ENCODE measurements around the gene RPTOR.

RPTOR gene

GRCh38 chr17:81002409-81003361 lies 458.0 kb downstream of the RPTOR start:
- Histone ChIP-seq H3K36me3 (ENCODE audit: control insufficient read depth, insufficient read depth, low read length) (no peaks in the 10 kb centered on the region), H3K9ac (ENCODE audit: low read length) (peak overlapping the region; percentile 4), H3K4me3 (ENCODE audit: low read length) (no peak overlapping the region), H3K9me3 (ENCODE audit: control insufficient read depth, low read length) (no peaks in the 10 kb centered on the region), H3K4me1 (ENCODE audit: control insufficient read depth, insufficient read depth, low read length) (peaks cover 30% of the 10 kb centered on the region), H3K27me3 (ENCODE audit: control insufficient read depth, insufficient read depth, low read length) (peaks cover 17% of the 10 kb centered on the region)

- Histone ChIP-seq H3K9ac (ENCODE audit: low read length) (no peak overlapping the region), H3K4me1 (ENCODE audit: control insufficient read depth, insufficient read depth, low read length) (peaks cover 30% of the 10 kb centered on the region), H3K27me3 (ENCODE audit: control insufficient read depth, insufficient read depth, low read length) (peaks cover 17% of the 10 kb centered on the region), H3K4me3 (ENCODE audit: low read length) (no peak overlapping the region), H3K9me3 (ENCODE audit: control insufficient read depth, low read length) (no peaks in the 10 kb centered on the region), H3K36me3 (ENCODE audit: control insufficient read depth, insufficient read depth, low read length) (no peaks in the 10 kb centered on the region)
These were observed 459.3 kb downstream of the RPTOR start for GRCh38 chr17:81003711-81004475.

GRCh38 chr17:81006891-81007290 lies 462.3 kb downstream of the RPTOR start:
- no peaks in the 10 kb centered on the region for H3K36me3 ChIP-seq (ENCODE audit: control insufficient read depth, insufficient read depth, low read length)
- peaks cover 17% of the 10 kb centered on the region for H3K27me3 ChIP-seq (ENCODE audit: control insufficient read depth, insufficient read depth, low read length)
- H3K9me3 ChIP-seq (ENCODE audit: control insufficient read depth, low read length), result no peaks in the 10 kb centered on the region
- no peak overlapping the region for H3K9ac ChIP-seq (ENCODE audit: low read length)
- peaks cover 15% of the 10 kb centered on the region for H3K4me1 ChIP-seq (ENCODE audit: control insufficient read depth, insufficient read depth, low read length)
- H3K4me3 ChIP-seq (ENCODE audit: low read length), result no peak overlapping the region

GRCh38 chr17:81008140-81008539 lies 463.5 kb downstream of the RPTOR start:
- Histone ChIP-seq H3K27me3 (ENCODE audit: control insufficient read depth, insufficient read depth, low read length) (peaks cover 17% of the 10 kb centered on the region), H3K9ac (ENCODE audit: low read length) (no peak overlapping the region), H3K36me3 (ENCODE audit: control insufficient read depth, insufficient read depth, low read length) (no peaks in the 10 kb centered on the region), H3K4me1 (ENCODE audit: control insufficient read depth, insufficient read depth, low read length) (peaks cover 5% of the 10 kb centered on the region), H3K9me3 (ENCODE audit: control insufficient read depth, low read length) (no peaks in the 10 kb centered on the region), H3K4me3 (ENCODE audit: low read length) (no peak overlapping the region)

GRCh38 chr17:81009136-81009535 lies 464.5 kb downstream of the RPTOR start:
- H3K36me3 ChIP-seq (ENCODE audit: control insufficient read depth, insufficient read depth, low read length), result no peaks in the 10 kb centered on the region
- H3K4me3 ChIP-seq (ENCODE audit: low read length), result no peak overlapping the region
- H3K4me1 ChIP-seq (ENCODE audit: control insufficient read depth, insufficient read depth, low read length), result no peaks in the 10 kb centered on the region
- peaks cover 9% of the 10 kb centered on the region for H3K27me3 ChIP-seq (ENCODE audit: control insufficient read depth, insufficient read depth, low read length)
- no peaks in the 10 kb centered on the region for H3K9me3 ChIP-seq (ENCODE audit: control insufficient read depth, low read length)
- H3K9ac ChIP-seq (ENCODE audit: low read length), result no peak overlapping the region

- no peaks in the 10 kb centered on the region for H3K9me3 ChIP-seq (ENCODE audit: control insufficient read depth, low read length)
- H3K27me3 ChIP-seq (ENCODE audit: control insufficient read depth, insufficient read depth, low read length), result no peaks in the 10 kb centered on the region
- no peak overlapping the region for H3K4me3 ChIP-seq (ENCODE audit: low read length)
- H3K36me3 ChIP-seq (ENCODE audit: control insufficient read depth, insufficient read depth, low read length), result no peaks in the 10 kb centered on the region
- no peak overlapping the region for H3K9ac ChIP-seq (ENCODE audit: low read length)
- H3K4me1 ChIP-seq (ENCODE audit: control insufficient read depth, insufficient read depth, low read length), result no peaks in the 10 kb centered on the region
These were observed 466.3 kb downstream of the RPTOR start for GRCh38 chr17:81010935-81011334.

- Histone ChIP-seq H3K27me3 (ENCODE audit: control insufficient read depth, insufficient read depth, low read length) (no peaks in the 10 kb centered on the region), H3K4me1 (ENCODE audit: control insufficient read depth, insufficient read depth, low read length) (no peaks in the 10 kb centered on the region), H3K9ac (ENCODE audit: low read length) (no peak overlapping the region), H3K4me3 (ENCODE audit: low read length) (no peak overlapping the region), H3K36me3 (ENCODE audit: control insufficient read depth, insufficient read depth, low read length) (no peaks in the 10 kb centered on the region), H3K9me3 (ENCODE audit: control insufficient read depth, low read length) (no peaks in the 10 kb centered on the region)
These were observed 467.3 kb downstream of the RPTOR start for GRCh38 chr17:81011951-81012350.

GRCh38 chr17:81012574-81013447 lies 468.2 kb downstream of the RPTOR start:
- no peak overlapping the region for H3K4me3 ChIP-seq (ENCODE audit: low read length)
- no peak overlapping the region for H3K9ac ChIP-seq (ENCODE audit: low read length)
- H3K4me1 ChIP-seq (ENCODE audit: control insufficient read depth, insufficient read depth, low read length), result peaks cover 5% of the 10 kb centered on the region
- H3K36me3 ChIP-seq (ENCODE audit: control insufficient read depth, insufficient read depth, low read length), result no peaks in the 10 kb centered on the region
- H3K27me3 ChIP-seq (ENCODE audit: control insufficient read depth, insufficient read depth, low read length), result no peaks in the 10 kb centered on the region
- no peaks in the 10 kb centered on the region for H3K9me3 ChIP-seq (ENCODE audit: control insufficient read depth, low read length)

- Histone ChIP-seq H3K27me3 (ENCODE audit: control insufficient read depth, insufficient read depth, low read length) (no peaks in the 10 kb centered on the region), H3K4me1 (ENCODE audit: control insufficient read depth, insufficient read depth, low read length) (peaks cover 13% of the 10 kb centered on the region), H3K9me3 (ENCODE audit: control insufficient read depth, low read length) (no peaks in the 10 kb centered on the region), H3K36me3 (ENCODE audit: control insufficient read depth, insufficient read depth, low read length) (no peaks in the 10 kb centered on the region), H3K9ac (ENCODE audit: low read length) (no peak overlapping the region), H3K4me3 (ENCODE audit: low read length) (no peak overlapping the region)
These were observed 469.0 kb downstream of the RPTOR start for GRCh38 chr17:81013642-81014041.

- no peaks in the 10 kb centered on the region for H3K9me3 ChIP-seq (ENCODE audit: control insufficient read depth, low read length)
- no peak overlapping the region for H3K4me3 ChIP-seq (ENCODE audit: low read length)
- no peaks in the 10 kb centered on the region for H3K27me3 ChIP-seq (ENCODE audit: control insufficient read depth, insufficient read depth, low read length)
- H3K9ac ChIP-seq (ENCODE audit: low read length), result no peak overlapping the region
- H3K4me1 ChIP-seq (ENCODE audit: control insufficient read depth, insufficient read depth, low read length), result peaks cover 13% of the 10 kb centered on the region
- no peaks in the 10 kb centered on the region for H3K36me3 ChIP-seq (ENCODE audit: control insufficient read depth, insufficient read depth, low read length)
These were observed 470.5 kb downstream of the RPTOR start for GRCh38 chr17:81015136-81015535.
